OCI-LY7 (cell line): ENCODE measurements around the gene RBM18. TPM values are rescaled to one million over a fixed set of nuclear protein-coding genes. Genes with fewer than 3 reads are reported as not detected.

Experiments used
- BruUV-seq: library from RNA; stranded (reverse); fragments of 400-500 nt; replicated peaks from 2 replicates; lab custom pipeline; 2021; lab: Mats Ljungman, UMichigan
- CTCF ChIA-PET: fragments of 300-600 bp; sonication (Branson Sonifier 250); formaldehyde crosslinking; loops from one replicate; lab custom pipeline; 2022; ENCODE audit warnings: antibody characterized with exemption; ENCODE audit not compliant: unreplicated experiment; lab: Charles Lee
- POLR2A ChIA-PET: fragments of 300-600 bp; sonication (Branson Sonifier 250); formaldehyde crosslinking; loops from one replicate; lab custom pipeline; 2022; ENCODE audit warnings: antibody characterized with exemption; lab: Charles Lee
- DNase-seq: peaks from one replicate; pipeline ENCODE4 v3.0.0-alpha.2; 2015; ENCODE audit warnings: low spot score
- H2AFZ ChIP-seq: fragments of 200-600 bp; sonication (generic), shearing (Covaris generic); 2 replicates; pipeline ENCODE4 v1.6.1; 2014; ENCODE audit warnings: mild to moderate bottlenecking, antibody characterized with exemption, low read length, moderate library complexity
- H3K27ac ChIP-seq: fragments of 200-600 bp; sonication (generic); 2 replicates; pipeline ENCODE4 v1.5.1; 2014; ENCODE audit warnings: mixed run types, low read depth, mild to moderate bottlenecking, moderate library complexity, low read length, inconsistent platforms; ENCODE audit not compliant: poor library complexity, severe bottlenecking
- H3K36me3 ChIP-seq: fragments of 200-600 bp; sonication (generic); 2 replicates; pipeline ENCODE4 v1.6.1; 2014; ENCODE audit warnings: mild to moderate bottlenecking, antibody characterized with exemption, low read length, moderate library complexity, mixed read lengths; ENCODE audit not compliant: insufficient read depth
- H3K4me1 ChIP-seq: fragments of 200-600 bp; sonication (generic); 2 replicates; pipeline ENCODE4 v1.5.1; 2014; ENCODE audit warnings: mild to moderate bottlenecking, low read length; ENCODE audit not compliant: insufficient read depth, poor library complexity, severe bottlenecking
- H3K4me2 ChIP-seq: fragments of 200-600 bp; sonication (generic); 2 replicates; pipeline ENCODE4 v1.6.1; 2014; ENCODE audit warnings: mild to moderate bottlenecking, low read length
- H3K4me3 ChIP-seq: fragments of 200-600 bp; sonication (generic); 2 replicates; pipeline ENCODE4 v1.5.1; 2014; ENCODE audit warnings: mild to moderate bottlenecking, low read depth, low read length; ENCODE audit not compliant: poor library complexity, severe bottlenecking
- H3K79me2 ChIP-seq: fragments of 200-600 bp; sonication (generic); 2 replicates; pipeline ENCODE4 v1.6.1; 2016; ENCODE audit warnings: low read depth, mild to moderate bottlenecking, low read length, moderate library complexity, mixed read lengths; ENCODE audit not compliant: insufficient read depth
- H3K9me2 ChIP-seq: fragments of 200-600 bp; sonication (generic); 2 replicates; pipeline ENCODE4 v1.6.1; 2016; ENCODE audit warnings: mild to moderate bottlenecking, low read length, mixed read lengths; ENCODE audit not compliant: insufficient read depth
- H3K9me3 ChIP-seq: fragments of 200-600 bp; sonication (generic); 2 replicates; pipeline ENCODE4 v1.6.1; 2014; ENCODE audit warnings: mild to moderate bottlenecking, mixed run types, low read length, mixed read lengths
- H4K20me1 ChIP-seq: fragments of 200-600 bp; sonication (generic); 2 replicates; pipeline ENCODE4 v1.6.1; 2014; ENCODE audit warnings: mild to moderate bottlenecking, antibody characterized with exemption, low read length, moderate library complexity, mixed read lengths; ENCODE audit not compliant: insufficient read depth
- EZH2phosphoT487 ChIP-seq: fragments of 200-600 bp; sonication (generic); IDR thresholded peaks from 2 replicates; pipeline ENCODE4 v1.6.1; 2018; ENCODE audit warnings: low read depth, borderline replicate concordance, mild to moderate bottlenecking, mixed run types, antibody characterized with exemption, low read length, moderate library complexity, mixed read lengths
- intact Hi-C: fragments of 100-400 bp; cut with micrococcal nuclease; formaldehyde crosslinking; loops from one replicate; pipeline ENCODE4 v1.10.0; 2022; ENCODE audit not compliant: unreplicated experiment
- total RNA-seq, 2 experiments: library from RNA; depleted of rRNA in 1 of 2; stranded (reverse); fragments of >200 nt in 1 of 2; shearing (Covaris generic) in 1 of 2; gene quantifications; 2 replicates each; pipeline ENCODE4 v1.2.3, GENCODE V29; 2014 to 2022
- TF ChIP-seq, protein P1 (sequence below): fragments of 200-600 bp; sonication (generic); conservative IDR thresholded peaks from 2 replicates; pipeline ENCODE4 v1.5.1; 2014; ENCODE audit warnings: mild to moderate bottlenecking, antibody characterized with exemption, low read length, moderate library complexity, mixed read lengths

RBM18 gene
- total RNA-seq, 2 experiments from 2014 or later = 8.3 to 22.2 TPM

DNA sequence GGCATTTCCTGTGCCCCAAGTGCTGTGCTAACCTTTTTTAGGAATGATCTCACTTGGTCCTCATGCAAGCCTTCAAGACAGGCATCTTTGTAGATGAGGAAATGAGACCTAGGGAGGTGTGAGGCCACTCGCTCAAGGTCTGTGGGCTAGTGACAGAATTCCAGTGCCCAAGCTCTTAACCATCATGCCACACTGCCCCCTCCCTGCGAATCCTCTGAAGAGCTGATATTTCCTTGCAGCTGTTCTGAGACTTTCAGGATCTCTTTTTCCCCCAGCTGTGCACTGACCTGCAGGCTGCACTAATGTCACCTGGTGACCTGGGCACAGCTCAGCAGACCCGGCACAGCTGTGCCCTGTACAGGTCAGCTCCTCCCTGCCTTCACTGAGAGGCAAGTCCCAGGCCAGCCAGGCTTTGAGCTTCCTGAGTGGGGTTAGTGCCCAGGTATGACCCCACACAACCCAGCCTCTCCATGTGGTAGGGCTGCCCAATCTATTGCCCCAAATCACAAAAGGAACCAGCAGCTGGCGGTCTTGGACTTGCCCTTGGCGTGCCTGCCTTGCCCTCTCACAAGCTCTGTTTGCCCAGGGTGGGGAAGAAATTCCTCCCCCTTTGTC, 72.3 kb downstream of the RBM18 start:
- Histone ChIP-seq H3K36me3 (no peaks in the 10 kb centered on the region), H3K9me3 (no peaks in the 10 kb centered on the region), H3K4me1 (no peaks in the 10 kb centered on the region), H3K4me3 (no peak overlapping the region), H3K4me2 (no peak overlapping the region), H3K27ac (no peak overlapping the region), H2AFZ (no peak overlapping the region), H4K20me1 (no peaks in the 10 kb centered on the region), H3K9me2 (no peaks in the 10 kb centered on the region), H3K79me2 (no peaks in the 10 kb centered on the region)
- intact Hi-C loops = no loop called here
- POLR2A ChIA-PET = no interaction called here
- BruUV-seq = no TSS peak
- no peak for DNase-seq
- CTCF ChIA-PET = no interaction called here
- TF ChIP-seq, protein P1, sequence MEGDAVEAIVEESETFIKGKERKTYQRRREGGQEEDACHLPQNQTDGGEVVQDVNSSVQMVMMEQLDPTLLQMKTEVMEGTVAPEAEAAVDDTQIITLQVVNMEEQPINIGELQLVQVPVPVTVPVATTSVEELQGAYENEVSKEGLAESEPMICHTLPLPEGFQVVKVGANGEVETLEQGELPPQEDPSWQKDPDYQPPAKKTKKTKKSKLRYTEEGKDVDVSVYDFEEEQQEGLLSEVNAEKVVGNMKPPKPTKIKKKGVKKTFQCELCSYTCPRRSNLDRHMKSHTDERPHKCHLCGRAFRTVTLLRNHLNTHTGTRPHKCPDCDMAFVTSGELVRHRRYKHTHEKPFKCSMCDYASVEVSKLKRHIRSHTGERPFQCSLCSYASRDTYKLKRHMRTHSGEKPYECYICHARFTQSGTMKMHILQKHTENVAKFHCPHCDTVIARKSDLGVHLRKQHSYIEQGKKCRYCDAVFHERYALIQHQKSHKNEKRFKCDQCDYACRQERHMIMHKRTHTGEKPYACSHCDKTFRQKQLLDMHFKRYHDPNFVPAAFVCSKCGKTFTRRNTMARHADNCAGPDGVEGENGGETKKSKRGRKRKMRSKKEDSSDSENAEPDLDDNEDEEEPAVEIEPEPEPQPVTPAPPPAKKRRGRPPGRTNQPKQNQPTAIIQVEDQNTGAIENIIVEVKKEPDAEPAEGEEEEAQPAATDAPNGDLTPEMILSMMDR = no peak
- TF ChIP-seq EZH2phosphoT487 = no peak

DNA sequence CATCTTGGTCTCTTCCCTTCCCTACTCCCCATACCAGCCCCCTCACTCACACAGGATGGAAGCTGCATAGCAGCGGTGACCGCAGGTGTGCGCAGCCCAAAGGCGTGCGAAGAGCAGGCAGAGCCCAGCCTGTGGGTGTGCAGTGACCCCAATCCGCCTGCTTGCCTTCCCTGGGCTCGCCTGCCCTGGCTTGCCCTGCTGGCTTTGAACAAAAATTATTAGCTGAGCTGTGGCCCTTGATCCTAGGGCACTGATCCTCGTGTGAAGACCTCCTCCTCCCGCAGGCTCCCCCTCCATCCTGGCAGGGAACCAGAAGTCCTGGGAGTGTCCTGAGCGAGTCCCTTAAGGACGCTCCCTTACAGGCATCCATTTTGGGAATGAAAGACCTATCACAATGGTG, 73.1 kb downstream of the RBM18 start:
- H3K79me2 ChIP-seq = no peaks in the 10 kb centered on the region
- ChIA-PET POLR2A (interaction anchor here (0.6 kb wide), 1 partner anchor 1428 kb away, joined by 3 read pairs; no protein-coding TSS in a partner anchor), CTCF (no interaction called here)
- H2AFZ ChIP-seq = no peak overlapping the region
- H3K4me2 ChIP-seq = no peak overlapping the region
- intact Hi-C loops = no loop called here
- no TSS peak for BruUV-seq
- TF ChIP-seq, protein P1 = no peak
- no peak for TF ChIP-seq EZH2phosphoT487
- no peaks in the 10 kb centered on the region for H4K20me1 ChIP-seq
- H3K4me1 ChIP-seq = no peaks in the 10 kb centered on the region
- H3K9me3 ChIP-seq = no peaks in the 10 kb centered on the region
- H3K4me3 ChIP-seq = no peak overlapping the region
- H3K27ac ChIP-seq = no peak overlapping the region
- no peaks in the 10 kb centered on the region for H3K9me2 ChIP-seq
- H3K36me3 ChIP-seq = no peaks in the 10 kb centered on the region
- no peak for DNase-seq

DNA sequence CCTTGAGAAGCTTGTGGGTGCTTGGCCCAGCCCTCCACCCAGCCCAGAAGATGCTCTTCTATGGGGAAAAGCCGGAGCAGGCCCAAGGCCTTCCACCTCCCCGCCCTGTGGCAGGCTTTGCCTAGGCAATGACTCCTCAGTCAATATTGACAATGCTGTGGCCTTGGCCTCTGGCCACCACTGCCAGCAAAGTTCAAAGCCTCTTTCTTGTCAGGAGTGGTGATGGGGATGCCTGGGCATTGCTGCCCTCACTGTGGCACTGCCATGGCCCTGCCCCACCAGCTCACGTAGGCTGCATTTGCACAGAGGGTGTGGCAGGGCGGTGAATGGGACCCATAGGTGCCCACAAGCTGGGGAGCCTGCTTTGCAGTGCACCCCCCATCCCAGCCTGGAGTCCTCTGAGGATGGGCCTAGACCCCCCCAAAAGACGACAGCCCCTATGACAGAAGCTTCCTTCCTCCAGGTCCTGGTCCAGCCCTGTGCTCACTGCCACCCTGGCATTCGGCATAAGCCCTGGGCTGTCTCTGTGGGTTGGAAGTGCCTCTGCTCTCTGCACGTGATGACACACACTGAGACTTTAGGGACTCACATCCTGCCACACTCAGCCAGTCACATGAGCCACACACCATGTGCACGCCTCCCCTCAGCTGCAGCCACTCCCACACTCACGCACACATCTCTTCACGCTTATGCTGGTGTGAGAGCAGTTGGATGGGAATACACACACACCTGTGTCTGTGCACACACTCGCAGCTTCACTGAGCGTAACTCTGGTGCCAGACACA, 73.9 kb downstream of the RBM18 start:
- no peak for TF ChIP-seq EZH2phosphoT487
- TF ChIP-seq, protein P1 = no peak
- no peaks in the 10 kb centered on the region for H3K9me2 ChIP-seq
- no peak for DNase-seq
- BruUV-seq = no TSS peak
- intact Hi-C loops = no loop called here
- ChIA-PET POLR2A (no interaction called here), CTCF (no interaction called here)
- no peaks in the 10 kb centered on the region for H3K4me1 ChIP-seq
- H3K36me3 ChIP-seq = no peaks in the 10 kb centered on the region
- H3K27ac ChIP-seq = no peak overlapping the region
- H3K79me2 ChIP-seq = no peaks in the 10 kb centered on the region
- no peaks in the 10 kb centered on the region for H4K20me1 ChIP-seq
- H3K9me3 ChIP-seq = no peaks in the 10 kb centered on the region
- no peak overlapping the region for H3K4me3 ChIP-seq
- H3K4me2 ChIP-seq = no peak overlapping the region
- no peak overlapping the region for H2AFZ ChIP-seq
